Stimulated activated naive CD8-positive, alpha-beta T cell treated with anti-CD3 and anti-CD28 coated beads, Interleukin-15, Interleukin-2, amounts not matched to agents 100 ng/mL and 50 ng/mL, for 24 hours (primary cell): Measurements from ENCODE around the gene AACS.
"Not testable (repeated sequence)": the region's sequence is repeated elsewhere in the genome, so short reads cannot be mapped to it uniquely, and the experiment has no call there.

Experiments used
- H3K27ac Mint-ChIP-seq: one replicate; pipeline ENCODE4 v1.8.0; 2021; ENCODE audit warnings: mild to moderate bottlenecking, mixed read lengths
- H3K27me3 Mint-ChIP-seq: one replicate; pipeline ENCODE4 v1.8.0; 2021; ENCODE audit warnings: mixed read lengths
- H3K36me3 Mint-ChIP-seq: one replicate; pipeline ENCODE4 v1.8.0; 2021; ENCODE audit warnings: low read depth, mixed read lengths
- H3K4me1 Mint-ChIP-seq: one replicate; pipeline ENCODE4 v1.8.0; 2021; ENCODE audit warnings: low read depth, mixed read lengths
- H3K4me3 Mint-ChIP-seq: one replicate; pipeline ENCODE4 v1.8.0; 2021; ENCODE audit warnings: mild to moderate bottlenecking, mixed read lengths
- H3K9me3 Mint-ChIP-seq: one replicate; pipeline ENCODE4 v1.8.0; 2021; ENCODE audit warnings: mixed read lengths

Gene AACS

GRCh38 chr12:125092872-125093680 lies 27.8 kb downstream of the AACS start:
- no peaks in the 10 kb centered on the region for H3K9me3 Mint-ChIP-seq
- no peak overlapping the region for H3K27ac Mint-ChIP-seq
- no peaks in the 10 kb centered on the region for H3K4me1 Mint-ChIP-seq
- H3K27me3 Mint-ChIP-seq, result no peaks in the 10 kb centered on the region
- H3K36me3 Mint-ChIP-seq, result peaks cover 6% of the 10 kb centered on the region
- no peak overlapping the region for H3K4me3 Mint-ChIP-seq

GRCh38 chr12:125093681-125094330 lies 28.6 kb downstream of the AACS start:
- Mint-ChIP-seq H3K36me3 (peaks cover 6% of the 10 kb centered on the region), H3K27me3 (no peaks in the 10 kb centered on the region)

GRCh38 chr12:125096894-125097293 lies 31.7 kb downstream of the AACS start:
- Mint-ChIP-seq H3K4me3 (no peak overlapping the region), H3K27me3 (no peaks in the 10 kb centered on the region), H3K4me1 (peaks cover 9% of the 10 kb centered on the region), H3K27ac (no peak overlapping the region), H3K36me3 (peaks cover 6% of the 10 kb centered on the region), H3K9me3 (no peaks in the 10 kb centered on the region)

More at GRCh38 chr12:125093681-125094330, 28.6 kb downstream of the AACS start:
- no peaks in the 10 kb centered on the region for H3K9me3 Mint-ChIP-seq
- H3K4me3 Mint-ChIP-seq, result no peak overlapping the region
- H3K4me1 Mint-ChIP-seq, result peaks cover 2% of the 10 kb centered on the region
- H3K27ac Mint-ChIP-seq, result no peak overlapping the region

GRCh38 chr12:125097427-125097826 lies 32.2 kb downstream of the AACS start:
- H3K27me3 Mint-ChIP-seq, result no peaks in the 10 kb centered on the region
- no peak overlapping the region for H3K27ac Mint-ChIP-seq
- no peaks in the 10 kb centered on the region for H3K9me3 Mint-ChIP-seq
- peaks cover 9% of the 10 kb centered on the region for H3K4me1 Mint-ChIP-seq
- peaks cover 6% of the 10 kb centered on the region for H3K36me3 Mint-ChIP-seq
- no peak overlapping the region for H3K4me3 Mint-ChIP-seq

- H3K4me3 Mint-ChIP-seq, result no peak overlapping the region
- H3K36me3 Mint-ChIP-seq, result peaks cover 17% of the 10 kb centered on the region
- peaks cover 9% of the 10 kb centered on the region for H3K4me1 Mint-ChIP-seq
- H3K9me3 Mint-ChIP-seq, result no peaks in the 10 kb centered on the region
- no peaks in the 10 kb centered on the region for H3K27me3 Mint-ChIP-seq
- no peak overlapping the region for H3K27ac Mint-ChIP-seq
These were observed 33.6 kb downstream of the AACS start for GRCh38 chr12:125098676-125099408.

GRCh38 chr12:125099409-125099782 lies 34.2 kb downstream of the AACS start:
- Mint-ChIP-seq H3K4me1 (peaks cover 9% of the 10 kb centered on the region), H3K27ac (no peak overlapping the region), H3K36me3 (peaks cover 17% of the 10 kb centered on the region), H3K9me3 (no peaks in the 10 kb centered on the region), H3K27me3 (no peaks in the 10 kb centered on the region), H3K4me3 (no peak overlapping the region)

GRCh38 chr12:125100551-125101434 lies 35.6 kb downstream of the AACS start:
- Mint-ChIP-seq H3K36me3 (peaks cover 17% of the 10 kb centered on the region), H3K27me3 (no peaks in the 10 kb centered on the region), H3K27ac (no peak overlapping the region), H3K4me1 (peaks cover 9% of the 10 kb centered on the region), H3K4me3 (no peak overlapping the region), H3K9me3 (no peaks in the 10 kb centered on the region)

GRCh38 chr12:125104982-125105381 lies 39.7 kb downstream of the AACS start:
- H3K4me3 Mint-ChIP-seq, result no peak overlapping the region
- no peaks in the 10 kb centered on the region for H3K27me3 Mint-ChIP-seq
- no peaks in the 10 kb centered on the region for H3K4me1 Mint-ChIP-seq
- peaks cover 27% of the 10 kb centered on the region for H3K36me3 Mint-ChIP-seq
- H3K27ac Mint-ChIP-seq, result no peak overlapping the region
- no peaks in the 10 kb centered on the region for H3K9me3 Mint-ChIP-seq

GRCh38 chr12:125105600-125105999 lies 40.4 kb downstream of the AACS start:
- no peak overlapping the region for H3K27ac Mint-ChIP-seq
- H3K9me3 Mint-ChIP-seq, result no peaks in the 10 kb centered on the region
- no peak overlapping the region for H3K4me3 Mint-ChIP-seq
- H3K27me3 Mint-ChIP-seq, result no peaks in the 10 kb centered on the region
- no peaks in the 10 kb centered on the region for H3K4me1 Mint-ChIP-seq
- peaks cover 32% of the 10 kb centered on the region for H3K36me3 Mint-ChIP-seq

- Mint-ChIP-seq H3K36me3 (peaks cover 32% of the 10 kb centered on the region), H3K4me1 (no peaks in the 10 kb centered on the region), H3K9me3 (no peaks in the 10 kb centered on the region), H3K27me3 (no peaks in the 10 kb centered on the region), H3K27ac (no peak overlapping the region), H3K4me3 (no peak overlapping the region)
These were observed 45.6 kb downstream of the AACS start for GRCh38 chr12:125110641-125111360.

- no peak overlapping the region for H3K27ac Mint-ChIP-seq
- no peak overlapping the region for H3K4me3 Mint-ChIP-seq
- peaks cover 32% of the 10 kb centered on the region for H3K36me3 Mint-ChIP-seq
- H3K27me3 Mint-ChIP-seq, result no peaks in the 10 kb centered on the region
- H3K9me3 Mint-ChIP-seq, result no peaks in the 10 kb centered on the region
- no peaks in the 10 kb centered on the region for H3K4me1 Mint-ChIP-seq
These were observed 46.2 kb downstream of the AACS start for GRCh38 chr12:125111403-125111802.

- H3K4me3 Mint-ChIP-seq, result not testable (repeated sequence)
- peaks cover 29% of the 10 kb centered on the region for H3K36me3 Mint-ChIP-seq
These were observed 47.4 kb downstream of the AACS start for GRCh38 chr12:125112614-125113013.

GRCh38 chr12:125113263-125113662 lies 48.0 kb downstream of the AACS start:
- H3K4me3 Mint-ChIP-seq, result no peak overlapping the region
- no peak overlapping the region for H3K27ac Mint-ChIP-seq
- H3K27me3 Mint-ChIP-seq, result no peaks in the 10 kb centered on the region
- no peaks in the 10 kb centered on the region for H3K4me1 Mint-ChIP-seq
- H3K36me3 Mint-ChIP-seq, result peaks cover 26% of the 10 kb centered on the region
- no peaks in the 10 kb centered on the region for H3K9me3 Mint-ChIP-seq

More at GRCh38 chr12:125112614-125113013, 47.4 kb downstream of the AACS start:
- H3K27ac Mint-ChIP-seq, H3K4me1 Mint-ChIP-seq, H3K27me3 Mint-ChIP-seq, H3K9me3 Mint-ChIP-seq: not testable (repeated sequence)

GRCh38 chr12:125113789-125114188 lies 48.6 kb downstream of the AACS start:
- peaks cover 30% of the 10 kb centered on the region for H3K36me3 Mint-ChIP-seq
- no peak overlapping the region for H3K4me3 Mint-ChIP-seq
- no peak overlapping the region for H3K27ac Mint-ChIP-seq

More at GRCh38 chr12:125113789-125114188, 48.6 kb downstream of the AACS start:
- H3K9me3 Mint-ChIP-seq, result no peaks in the 10 kb centered on the region
- H3K27me3 Mint-ChIP-seq, result no peaks in the 10 kb centered on the region
- no peaks in the 10 kb centered on the region for H3K4me1 Mint-ChIP-seq
